GM19468 (cell line): ENCODE data around the gene DGKG.

ENCODE experiments used
- ATAC-seq: cut with Tn5 transposase; IDR thresholded peaks from one replicate; pipeline ENCODE4 v1.9.1; 2021; ENCODE audit warnings: mild to moderate bottlenecking, moderate library complexity, moderate number of reproducible peaks; ENCODE audit not compliant: unreplicated experiment; ENCODE audit errors: extremely low read depth

Gene DGKG

GRCh38 chr3:186152889-186153292 is 209.1 kb downstream of the DGKG start:
- peak; percentile 84 for ATAC-seq

GRCh38 chr3:186152361-186152798 is 209.7 kb downstream of the DGKG start:
- ATAC-seq, result no peak

GRCh38 chr3:186151077-186151971 is 210.7 kb downstream of the DGKG start:
- no peak for ATAC-seq

GRCh38 chr3:186150041-186150830 is 211.8 kb downstream of the DGKG start:
- no peak for ATAC-seq

- no peak for ATAC-seq
Measured at GRCh38 chr3:186149319-186149960, 212.6 kb downstream of the DGKG start.

- ATAC-seq, result no peak
Measured at GRCh38 chr3:186144257-186144656, 217.8 kb downstream of the DGKG start.

GRCh38 chr3:186143250-186143649 is 218.8 kb downstream of the DGKG start:
- no peak for ATAC-seq

- ATAC-seq, result no peak
Measured at GRCh38 chr3:186142393-186142932, 219.6 kb downstream of the DGKG start.

GRCh38 chr3:186141790-186142189 is 220.2 kb downstream of the DGKG start:
- no peak for ATAC-seq

- no peak for ATAC-seq
Measured at GRCh38 chr3:186138272-186138981, 223.6 kb downstream of the DGKG start.

- no peak for ATAC-seq
Measured at GRCh38 chr3:186137051-186137685, 224.9 kb downstream of the DGKG start.

GRCh38 chr3:186133980-186134379 is 228.1 kb downstream of the DGKG start:
- no peak for ATAC-seq

- ATAC-seq, result no peak
Measured at GRCh38 chr3:186132487-186132886, 229.5 kb downstream of the DGKG start.

GRCh38 chr3:186129206-186129605 is 232.8 kb downstream of the DGKG start:
- no peak for ATAC-seq

GRCh38 chr3:186128158-186128557 is 233.9 kb downstream of the DGKG start:
- ATAC-seq, result no peak

- ATAC-seq, result no peak
Measured at GRCh38 chr3:186127463-186127862, 234.6 kb downstream of the DGKG start.

GRCh38 chr3:186125118-186125517 is 236.9 kb downstream of the DGKG start:
- ATAC-seq, result no peak

GRCh38 chr3:186124592-186124991 is 237.4 kb downstream of the DGKG start:
- ATAC-seq, result no peak

- ATAC-seq, result no peak
Measured at GRCh38 chr3:186123012-186123411, 239.0 kb downstream of the DGKG start.
